ENCODE measurements around the gene CELF4. TPM values are rescaled to one million over a fixed set of nuclear protein-coding genes. Genes with fewer than 3 reads are reported as not detected.

The CELF4 gene
- total and polyA plus RNA-seq, 2 experiments from 2014 or later = 1.6 to 2.1 TPM

DNA sequence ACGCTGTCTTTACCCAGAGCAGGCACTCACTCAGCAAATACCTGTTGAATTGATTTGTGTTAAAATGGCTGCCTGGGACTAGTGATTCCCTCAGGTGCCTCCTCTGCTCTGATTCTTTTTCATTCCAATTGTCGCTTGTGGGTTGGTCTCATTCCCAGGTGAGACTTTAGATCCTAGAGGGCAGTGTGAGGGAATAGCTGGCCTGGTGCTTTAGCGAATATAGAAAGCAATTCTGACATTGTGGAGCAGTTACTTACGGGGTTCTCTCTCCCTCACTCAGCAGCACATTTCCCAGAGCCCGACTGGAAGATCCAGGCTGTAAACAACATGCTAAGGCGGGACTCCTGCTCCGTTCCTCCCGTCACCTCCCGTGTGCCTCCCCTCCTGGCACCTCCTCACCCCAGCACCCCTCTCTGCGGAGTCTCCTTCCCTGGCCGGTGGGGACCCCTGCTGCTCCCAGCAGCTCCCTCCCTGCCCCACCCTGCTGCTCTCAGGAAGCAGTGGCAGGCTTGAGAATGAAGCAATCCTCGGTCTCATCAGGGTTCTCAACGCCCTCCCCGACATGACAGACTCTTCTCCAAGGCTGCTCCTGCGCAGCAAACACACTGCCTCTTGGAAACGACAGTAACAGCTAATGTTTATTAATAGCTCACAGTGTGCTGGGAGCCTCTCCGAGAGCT is 26.9 kb downstream of the CELF4 start:
- Histone ChIP-seq H3K36me3 (no peaks in the 10 kb centered on the region), H3K4me1 (ENCODE audit: low read depth) (peaks cover 5% of the 10 kb centered on the region), H3K27ac (no peak overlapping the region), H3K4me3 (no peak overlapping the region), H3K9me3 (ENCODE audit: low read depth) (no peaks in the 10 kb centered on the region), H3K27me3 (peaks cover 51% of the 10 kb centered on the region)
- DNase-seq (ENCODE audit: low read depth in 1 of 2, low spot score in 1 of 2) = no peak
- TF ChIP-seq, protein P1, sequence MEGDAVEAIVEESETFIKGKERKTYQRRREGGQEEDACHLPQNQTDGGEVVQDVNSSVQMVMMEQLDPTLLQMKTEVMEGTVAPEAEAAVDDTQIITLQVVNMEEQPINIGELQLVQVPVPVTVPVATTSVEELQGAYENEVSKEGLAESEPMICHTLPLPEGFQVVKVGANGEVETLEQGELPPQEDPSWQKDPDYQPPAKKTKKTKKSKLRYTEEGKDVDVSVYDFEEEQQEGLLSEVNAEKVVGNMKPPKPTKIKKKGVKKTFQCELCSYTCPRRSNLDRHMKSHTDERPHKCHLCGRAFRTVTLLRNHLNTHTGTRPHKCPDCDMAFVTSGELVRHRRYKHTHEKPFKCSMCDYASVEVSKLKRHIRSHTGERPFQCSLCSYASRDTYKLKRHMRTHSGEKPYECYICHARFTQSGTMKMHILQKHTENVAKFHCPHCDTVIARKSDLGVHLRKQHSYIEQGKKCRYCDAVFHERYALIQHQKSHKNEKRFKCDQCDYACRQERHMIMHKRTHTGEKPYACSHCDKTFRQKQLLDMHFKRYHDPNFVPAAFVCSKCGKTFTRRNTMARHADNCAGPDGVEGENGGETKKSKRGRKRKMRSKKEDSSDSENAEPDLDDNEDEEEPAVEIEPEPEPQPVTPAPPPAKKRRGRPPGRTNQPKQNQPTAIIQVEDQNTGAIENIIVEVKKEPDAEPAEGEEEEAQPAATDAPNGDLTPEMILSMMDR (IDR thresholded peaks at IDR 0.05; ENCODE audit: low read depth, low read length) = no peak

DNA sequence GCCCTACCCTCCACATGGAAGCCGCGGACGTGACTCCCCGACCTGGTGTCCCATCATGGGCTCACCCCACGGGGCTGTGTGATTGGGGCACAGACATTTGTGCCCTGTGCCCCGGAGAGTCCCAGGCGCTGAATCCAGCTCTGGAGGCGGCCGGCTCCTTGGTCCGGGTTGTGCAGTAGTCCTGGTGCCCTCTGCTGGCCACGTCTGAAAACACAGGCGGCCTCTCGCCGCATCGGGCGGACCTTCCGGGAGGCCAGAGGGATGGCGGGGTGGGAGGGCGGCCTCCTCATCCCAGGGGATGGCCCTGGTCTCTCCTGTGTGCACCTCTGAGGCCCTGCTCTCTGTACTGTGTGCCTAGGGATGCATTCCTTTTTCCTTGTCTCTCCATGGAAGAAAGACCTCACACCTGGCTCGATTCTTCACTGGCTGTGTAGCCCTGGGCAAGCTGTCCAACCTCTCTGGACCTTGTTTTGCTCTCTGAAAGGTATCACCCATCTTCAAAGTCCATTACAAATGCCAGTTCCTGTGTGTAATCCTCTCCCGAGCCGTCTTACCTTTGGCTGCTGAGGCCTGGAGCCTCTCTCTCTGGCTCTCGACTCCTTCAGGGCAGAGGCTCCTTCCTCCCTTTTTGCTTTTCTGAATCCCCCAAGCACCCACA is 27.6 kb downstream of the CELF4 start:
- DNase-seq (ENCODE audit: low read depth in 1 of 2, low spot score in 1 of 2) = peak; percentile 75 to 81
- TF ChIP-seq, protein P1 (IDR thresholded peaks at IDR 0.05; ENCODE audit: low read depth, low read length) = peak; percentile 84
- Histone ChIP-seq H3K4me1 (ENCODE audit: low read depth) (peaks cover 5% of the 10 kb centered on the region), H3K9me3 (ENCODE audit: low read depth) (no peaks in the 10 kb centered on the region), H3K36me3 (no peaks in the 10 kb centered on the region), H3K27me3 (peaks cover 51% of the 10 kb centered on the region), H3K27ac (no peak overlapping the region), H3K4me3 (no peak overlapping the region)

DNA sequence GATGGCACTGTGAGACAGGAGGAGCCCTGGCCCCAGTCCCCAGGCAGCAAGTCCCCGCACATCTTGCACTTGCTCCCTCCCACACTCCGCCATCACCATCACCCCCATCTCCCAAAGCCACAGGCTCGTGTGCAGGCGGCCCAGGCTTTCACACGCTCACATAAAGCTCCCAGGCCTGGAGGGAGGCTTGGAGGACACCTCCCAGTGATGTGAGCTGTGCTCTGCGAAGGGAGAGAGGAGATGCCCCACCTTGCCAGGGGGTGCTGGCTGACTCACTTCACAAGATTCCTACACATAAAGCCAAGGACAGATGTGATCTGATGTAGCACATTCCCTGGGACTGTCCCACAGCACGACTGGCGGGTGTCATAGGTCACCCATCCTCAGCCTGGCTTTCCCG is 28.9 kb downstream of the CELF4 start:
- no peak overlapping the region for H3K4me3 ChIP-seq
- TF ChIP-seq, protein P1 (IDR thresholded peaks at IDR 0.05; ENCODE audit: low read depth, low read length) = no peak
- H3K4me1 ChIP-seq (ENCODE audit: low read depth) = peaks cover 5% of the 10 kb centered on the region
- no peak overlapping the region for H3K27ac ChIP-seq
- no peak for DNase-seq (ENCODE audit: low read depth in 1 of 2, low spot score in 1 of 2)
- no peaks in the 10 kb centered on the region for H3K36me3 ChIP-seq
- peaks cover 51% of the 10 kb centered on the region for H3K27me3 ChIP-seq
- no peaks in the 10 kb centered on the region for H3K9me3 ChIP-seq (ENCODE audit: low read depth)

GRCh38 chr18:37535968-37536367 is 29.6 kb downstream of the CELF4 start:
- peaks cover 5% of the 10 kb centered on the region for H3K4me1 ChIP-seq (ENCODE audit: low read depth)
- H3K27me3 ChIP-seq = peaks cover 50% of the 10 kb centered on the region

GRCh38 chr18:37534627-37535026 is 31.0 kb downstream of the CELF4 start:
- TF ChIP-seq, protein P1 (IDR thresholded peaks at IDR 0.05; ENCODE audit: low read depth, low read length) = no peak
- DNase-seq (ENCODE audit: low read depth in 1 of 2, low spot score in 1 of 2) = no peak
- H3K4me1 ChIP-seq (ENCODE audit: low read depth) = peaks cover 5% of the 10 kb centered on the region
- peaks cover 39% of the 10 kb centered on the region for H3K27me3 ChIP-seq
- H3K4me3 ChIP-seq = no peak overlapping the region
- H3K27ac ChIP-seq = no peak overlapping the region
- no peaks in the 10 kb centered on the region for H3K9me3 ChIP-seq (ENCODE audit: low read depth)
- no peaks in the 10 kb centered on the region for H3K36me3 ChIP-seq

More at GRCh38 chr18:37535968-37536367, 29.6 kb downstream of the CELF4 start:
- Histone ChIP-seq H3K36me3 (no peaks in the 10 kb centered on the region), H3K9me3 (ENCODE audit: low read depth) (no peaks in the 10 kb centered on the region), H3K27ac (no peak overlapping the region), H3K4me3 (no peak overlapping the region)
- TF ChIP-seq, protein P1 (IDR thresholded peaks at IDR 0.05; ENCODE audit: low read depth, low read length) = no peak
- DNase-seq (ENCODE audit: low read depth in 1 of 2, low spot score in 1 of 2) = peak in 1 of 2 donors; percentile 55
